ENCODE data around the gene LRP8. TPM values are rescaled to one million over a fixed set of nuclear protein-coding genes. Genes with fewer than 3 reads are reported as not detected.

Gene LRP8
- total and polyA plus RNA-seq, 4 donors: 0.15 to 0.75 (median 0.29) TPM

DNA sequence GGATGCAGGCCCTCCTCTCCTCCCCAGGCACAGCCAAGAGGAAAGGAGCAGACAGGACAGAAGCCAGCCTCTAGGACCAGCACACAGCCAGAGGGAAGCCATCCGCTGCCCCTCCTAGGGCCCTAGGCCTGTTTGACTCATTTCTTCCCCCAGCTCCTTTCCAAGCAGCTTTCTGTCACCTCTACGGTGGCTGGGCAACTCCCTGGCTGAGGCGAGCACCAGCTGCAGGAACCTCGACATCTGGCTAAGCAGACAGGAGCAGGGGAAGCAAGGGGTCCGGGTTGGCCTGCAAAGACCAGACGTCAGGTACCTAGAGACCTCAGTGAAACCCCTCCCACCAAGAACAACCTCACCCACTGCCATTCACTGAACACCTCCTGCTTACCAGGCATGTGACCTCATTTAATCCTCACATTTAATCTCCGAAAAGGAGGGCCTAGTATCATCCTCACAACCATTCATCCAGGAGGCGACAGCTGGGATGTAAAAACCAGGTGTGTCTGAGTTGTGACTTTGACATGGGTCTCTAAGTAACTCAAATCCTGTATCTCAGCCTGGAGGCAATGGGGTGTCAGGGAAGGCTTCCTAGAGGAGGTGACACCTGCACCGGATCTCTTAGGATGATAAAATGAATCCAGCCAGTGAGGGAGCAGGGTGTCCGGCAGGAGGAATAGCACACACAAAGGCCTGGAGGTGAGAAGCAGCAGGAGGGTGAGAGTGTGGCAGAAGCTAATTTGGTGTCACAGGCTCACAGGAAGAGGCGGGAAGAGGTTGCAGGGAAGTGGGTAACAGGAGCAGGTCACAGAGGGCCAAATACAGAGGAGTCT, 5.9 kb downstream of the LRP8 start:
- peaks cover 7 to 15% (median 13%) of the 10 kb centered on the region in 4 donors for H3K4me1 ChIP-seq (ENCODE audit: control insufficient read depth in 4 of 4, insufficient read depth in 4 of 4, low read length in 3 of 4)
- TF ChIP-seq ZBTB33 (IDR thresholded peaks at IDR 0.05) (no peak), TAF1 (conservative IDR thresholded peaks at IDR 0.05) (no peak), FOXA1 (IDR thresholded peaks at IDR 0.05) (no peak), RAD21 (IDR thresholded peaks at IDR 0.05) (no peak), GABPA (IDR thresholded peaks at IDR 0.05 in 1 of 2, conservative IDR thresholded peaks at IDR 0.05 in 1 of 2) (no peak), NR2F2 (IDR thresholded peaks at IDR 0.05) (no peak), YY1 (IDR thresholded peaks at IDR 0.05) (no peak), CTCF (IDR thresholded peaks at IDR 0.05; ENCODE audit: low read depth, low read length, missing input control) (no peak), SP1 (IDR thresholded peaks at IDR 0.05) (no peak), RXRA (IDR thresholded peaks at IDR 0.05) (no peak), EGR1 (IDR thresholded peaks at IDR 0.05; ENCODE audit: low read depth in 2 of 2) (no peak)
- H3K9ac ChIP-seq (ENCODE audit: low read depth in 1 of 2, low read length in 2 of 2): no peak overlapping the region
- H3K27ac ChIP-seq (ENCODE audit: low read depth in 1 of 2, low read length in 2 of 2): no peak overlapping the region
- 94% methylated on average over 11 of the region's 11 CpGs for WGBS
- H3K4me3 ChIP-seq (ENCODE audit: low read depth in 1 of 3, low read length in 3 of 3): no peak overlapping the region
- DNase-seq (ENCODE audit: low spot score): no peak
- no peaks in the 10 kb centered on the region for H3K36me3 ChIP-seq (ENCODE audit: control insufficient read depth in 4 of 4, insufficient read depth in 3 of 4, low read depth in 1 of 4, low read length in 3 of 4)
- H3K27me3 ChIP-seq (ENCODE audit: control insufficient read depth in 4 of 4, insufficient read depth in 4 of 4, low read length in 3 of 4): peaks cover 0 to 2% (median 0%) of the 10 kb centered on the region in 4 donors
- H3K9me3 ChIP-seq (ENCODE audit: control insufficient read depth in 4 of 4, low read length in 3 of 4): no peaks in the 10 kb centered on the region

DNA sequence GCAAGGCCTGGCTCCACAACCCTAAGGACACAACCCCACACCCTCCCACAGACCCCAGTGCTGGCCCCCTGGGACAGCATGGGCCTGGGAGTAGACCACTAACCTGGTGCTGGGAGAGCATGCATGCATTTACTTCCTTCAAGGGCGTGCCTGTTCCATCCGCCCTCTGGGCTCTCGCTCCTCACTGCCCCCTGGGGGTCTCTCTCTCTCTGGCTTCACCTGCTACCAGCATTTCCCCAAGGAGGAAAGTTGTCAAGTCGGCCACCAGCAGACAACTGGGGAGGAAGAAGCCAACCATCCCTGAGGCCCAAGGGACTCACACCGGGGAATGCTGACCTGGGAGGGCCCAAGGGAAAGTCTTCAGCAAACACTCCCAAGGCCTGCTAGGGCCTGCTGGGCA, 6.5 kb downstream of the LRP8 start:
- TF ChIP-seq HNF4G (IDR thresholded peaks at IDR 0.05) (no peak), YY1 (IDR thresholded peaks at IDR 0.05) (no peak)
- Histone ChIP-seq H3K27me3 (ENCODE audit: control insufficient read depth in 4 of 4, insufficient read depth in 4 of 4, low read length in 3 of 4) (peaks cover 0 to 2% (median 0%) of the 10 kb centered on the region in 4 donors), H3K4me1 (ENCODE audit: control insufficient read depth in 4 of 4, insufficient read depth in 4 of 4, low read length in 3 of 4) (peaks cover under 1 to 9% (median 7%) of the 10 kb centered on the region in 4 donors), H3K9me3 (ENCODE audit: control insufficient read depth in 4 of 4, low read length in 3 of 4) (no peaks in the 10 kb centered on the region), H3K27ac (ENCODE audit: low read depth in 1 of 2, low read length in 2 of 2) (no peak overlapping the region), H3K4me3 (ENCODE audit: low read depth in 1 of 3, low read length in 3 of 3) (no peak overlapping the region), H3K36me3 (ENCODE audit: control insufficient read depth in 4 of 4, insufficient read depth in 3 of 4, low read depth in 1 of 4, low read length in 3 of 4) (no peaks in the 10 kb centered on the region), H3K9ac (ENCODE audit: low read depth in 1 of 2, low read length in 2 of 2) (no peak overlapping the region)
- DNase-seq (ENCODE audit: low spot score): no peak
- 91% methylated on average over 5 of the region's 5 CpGs for WGBS

GRCh38 chr1:53320646-53321045, 7.2 kb downstream of the LRP8 start:
- peaks cover 0 to 2% (median 1%) of the 10 kb centered on the region in 4 donors for H3K4me1 ChIP-seq (ENCODE audit: control insufficient read depth in 4 of 4, insufficient read depth in 4 of 4, low read length in 3 of 4)
- H3K27me3 ChIP-seq (ENCODE audit: control insufficient read depth in 4 of 4, insufficient read depth in 4 of 4, low read length in 3 of 4): peaks cover 0 to 2% (median 0%) of the 10 kb centered on the region in 4 donors
- no peak overlapping the region for H3K9ac ChIP-seq (ENCODE audit: low read depth in 1 of 2, low read length in 2 of 2)
- H3K36me3 ChIP-seq (ENCODE audit: control insufficient read depth in 4 of 4, insufficient read depth in 3 of 4, low read depth in 1 of 4, low read length in 3 of 4): no peaks in the 10 kb centered on the region
- DNase-seq (ENCODE audit: low spot score): no peak
- WGBS: 95% methylated on average over 7 of the region's 7 CpGs
- H3K27ac ChIP-seq (ENCODE audit: low read depth in 1 of 2, low read length in 2 of 2): no peak overlapping the region
- H3K9me3 ChIP-seq (ENCODE audit: control insufficient read depth in 4 of 4, low read length in 3 of 4): no peaks in the 10 kb centered on the region
- no peak for TF ChIP-seq MAX (IDR thresholded peaks at IDR 0.05)
- TF ChIP-seq JUND (IDR thresholded peaks at IDR 0.05): no peak
- TF ChIP-seq RXRA (IDR thresholded peaks at IDR 0.05): no peak
- no peak for TF ChIP-seq HNF4A (conservative IDR thresholded peaks at IDR 0.05)
- no peak for TF ChIP-seq HNF4G (IDR thresholded peaks at IDR 0.05)
- H3K4me3 ChIP-seq (ENCODE audit: low read depth in 1 of 3, low read length in 3 of 3): no peak overlapping the region
